SKM-1 (cell line): Measurements from ENCODE around the gene GNA15.
"Not testable (repeated sequence)": the region's sequence is repeated elsewhere in the genome, so short reads cannot be mapped to it uniquely, and the experiment has no call there.

Experiments used
- DNase-seq: peaks from one replicate; lab custom pipeline; 2025; ENCODE audit not compliant: unreplicated experiment; lab: John Stamatoyannopoulos, UW

Gene GNA15

GRCh38 chr19:3188627-3189596 is 53.1 kb downstream of the GNA15 start:
- no peak for DNase-seq

GRCh38 chr19:3189702-3190469 is 54.1 kb downstream of the GNA15 start:
- DNase-seq, result no peak

- no peak for DNase-seq
Measured at GRCh38 chr19:3190470-3190770, 54.6 kb downstream of the GNA15 start.

- no peak for DNase-seq
Measured at GRCh38 chr19:3190921-3191805, 55.3 kb downstream of the GNA15 start.

GRCh38 chr19:3191806-3192104 is 55.9 kb downstream of the GNA15 start:
- DNase-seq, result not testable (repeated sequence)

- DNase-seq, result no peak
Measured at GRCh38 chr19:3192228-3192635, 56.4 kb downstream of the GNA15 start.

GRCh38 chr19:3192684-3193083 is 56.9 kb downstream of the GNA15 start:
- no peak for DNase-seq

- no peak for DNase-seq
Measured at GRCh38 chr19:3193256-3194105, 57.6 kb downstream of the GNA15 start.

GRCh38 chr19:3194106-3195087 is 58.6 kb downstream of the GNA15 start:
- no peak for DNase-seq

- no peak for DNase-seq
Measured at GRCh38 chr19:3196064-3196932, 60.5 kb downstream of the GNA15 start.

- no peak for DNase-seq
Measured at GRCh38 chr19:3196933-3197205, 61.0 kb downstream of the GNA15 start.

GRCh38 chr19:3198901-3199700 is 63.3 kb downstream of the GNA15 start:
- DNase-seq, result no peak

- no peak for DNase-seq
Measured at GRCh38 chr19:3201072-3201700, 65.4 kb downstream of the GNA15 start.

- no peak for DNase-seq
Measured at GRCh38 chr19:3201911-3202310, 66.1 kb downstream of the GNA15 start.

GRCh38 chr19:3202346-3202745 is 66.5 kb downstream of the GNA15 start:
- DNase-seq, result no peak

GRCh38 chr19:3202895-3203294 is 67.1 kb downstream of the GNA15 start:
- DNase-seq, result not testable (repeated sequence)
